A549 (cell line): Measurements from ENCODE around the gene WNT5B. TPM values are rescaled to one million over a fixed set of nuclear protein-coding genes. Genes with fewer than 3 reads are reported as not detected.
A peak's percentile ranks its signal among the peaks of the same experiment; 100 is the strongest.

ENCODE experiments used
- ATAC-seq, 2 experiments: fragments of 200-7000 bp in 1 of 2; fragments of >200 bp in 1 of 2; cut with Nextera tagmentation in 1 of 2; cut with Tn5 transposase in 1 of 2; 3 replicates each; pipeline versions ENCODE4 v1.8.0 to v1.9.1; 2018 to 2020; ENCODE audit warnings: mild to moderate bottlenecking in 1 of 2, moderate library complexity in 1 of 2
- CTCF ChIA-PET: fragments of 300-600 bp; sonication (Branson Sonifier 250); formaldehyde crosslinking; extraction: SDS; loops from one replicate; lab custom pipeline; 2021; ENCODE audit warnings: antibody characterized with exemption, inconsistent platforms; lab: Yijun Ruan, JAX
- POLR2A ChIA-PET: fragments of 350-600 bp; formaldehyde crosslinking; extraction: SDS; loops from one replicate; lab custom pipeline; 2021; ENCODE audit warnings: antibody characterized with exemption, inconsistent platforms; lab: Yijun Ruan, JAX
- DNase-seq, 2 experiments: peaks; one replicate each; pipeline versions ENCODE4 v3.0.0 to v3.0.0-alpha.2; 2011 to 2016; ENCODE audit warnings: low read depth in 1 of 2, low spot score in 1 of 2
- FAIRE-seq: peaks from 2 replicates; lab custom pipeline; 2011; peaks lifted over from hg19 to GRCh38; lab: Jason Lieb, UNC
- H3K27ac ChIP-seq, 2 experiments: fragments of >200 bp; sonication (Bioruptor Twin); formaldehyde crosslinking; 3 replicates each; pipeline ENCODE4 v1.5.1; 2016 to 2017
- H3K4me1 ChIP-seq: fragments of >200 bp; sonication (Bioruptor Twin); formaldehyde crosslinking; 3 replicates; pipeline ENCODE4 v1.6.1; 2016
- H3K4me2 ChIP-seq: fragments of >200 bp; sonication (Bioruptor Twin); formaldehyde crosslinking; 3 replicates; pipeline ENCODE4 v1.6.1; 2016
- H3K4me3 ChIP-seq: fragments of >200 bp; sonication (Bioruptor Twin); formaldehyde crosslinking; 3 replicates; pipeline ENCODE4 v1.5.1; 2016
- H3K9me3 ChIP-seq: fragments of >200 bp; sonication (Bioruptor Twin); formaldehyde crosslinking; 3 replicates; pipeline ENCODE4 v1.6.1; 2016
- BHLHE40 ChIP-seq: IDR thresholded peaks from 2 replicates; pipeline ENCODE4 v1.6.1; 2012; ENCODE audit warnings: low read depth, low read length, inconsistent platforms
- CBX2 ChIP-seq: fragments of 200-600 bp; sonication (generic); IDR thresholded peaks from 2 replicates; pipeline ENCODE4 v1.6.1; 2016; ENCODE audit warnings: low read depth, mild to moderate bottlenecking, borderline replicate concordance
- CEBPB ChIP-seq, 2 experiments: fragments of >200 bp in 1 of 2; sonication (Bioruptor Twin) in 1 of 2; formaldehyde crosslinking in 1 of 2; IDR thresholded peaks; 2 replicates each; pipeline ENCODE4 v1.6.1; 2012 to 2016
- EP300 ChIP-seq, 2 experiments: fragments of >200 bp; sonication (Bioruptor Twin); formaldehyde crosslinking; IDR thresholded peaks; 2 replicates in 1 of 2; 3 replicates in 1 of 2; pipeline ENCODE4 v1.6.1; 2016 to 2017
- FOSL2 ChIP-seq, 2 experiments: fragments of 450-650 bp in 1 of 2; fragments of >200 bp in 1 of 2; sonication (Bioruptor Twin) in 1 of 2; formaldehyde crosslinking; IDR thresholded peaks; 2 replicates each; pipeline versions ENCODE4 v1.5.0 to v1.6.1; 2016 to 2020; ENCODE audit warnings: mild to moderate bottlenecking in 1 of 2, moderate library complexity in 1 of 2
- FOXS1 ChIP-seq: fragments of 250-450 bp; sonication (Bioruptor Pico); IDR thresholded peaks from 2 replicates; pipeline ENCODE4 v1.5.0; 2020; ENCODE audit warnings: mild to moderate bottlenecking, moderate library complexity
- HDAC2 ChIP-seq: fragments of 200-600 bp; sonication (generic); IDR thresholded peaks from 2 replicates; pipeline ENCODE4 v1.6.1; 2016
- HOXB13 ChIP-seq: fragments of 250-450 bp; sonication (Bioruptor Pico); IDR thresholded peaks from 2 replicates; pipeline ENCODE4 v1.5.0; 2020; ENCODE audit warnings: low read depth, mild to moderate bottlenecking, moderate library complexity
- KDM1A ChIP-seq: fragments of 200-600 bp; sonication (generic); IDR thresholded peaks from 2 replicates; pipeline ENCODE4 v1.6.1; 2016; ENCODE audit warnings: low read depth, mild to moderate bottlenecking
- KDM5A ChIP-seq: fragments of 200-600 bp; sonication (generic); IDR thresholded peaks from 2 replicates; pipeline ENCODE4 v1.6.1; 2016; ENCODE audit warnings: antibody characterized with exemption, mild to moderate bottlenecking
- NFE2L2 ChIP-seq: fragments of 150-350 bp; conservative IDR thresholded peaks from 2 replicates; pipeline ENCODE4 v1.6.1; 2014; ENCODE audit warnings: low read length
- RCOR1 ChIP-seq: fragments of 150-350 bp; IDR thresholded peaks from 2 replicates; pipeline ENCODE4 v1.6.1; 2014; ENCODE audit warnings: antibody characterized with exemption, low read length, low read depth
- RFX5 ChIP-seq: fragments of 450-650 bp; IDR thresholded peaks from 2 replicates; pipeline ENCODE4 v1.7.1; 2014; ENCODE audit warnings: antibody characterized with exemption, mild to moderate bottlenecking, moderate library complexity
- RNF2 ChIP-seq: fragments of 200-600 bp; sonication (generic); IDR thresholded peaks from 2 replicates; pipeline ENCODE4 v1.6.1; 2016; ENCODE audit warnings: low read depth, mild to moderate bottlenecking, antibody characterized with exemption, moderate library complexity, borderline replicate concordance
- SMC3 ChIP-seq: fragments of >200 bp; sonication (Bioruptor Twin); formaldehyde crosslinking; IDR thresholded peaks from 3 replicates; pipeline ENCODE4 v1.6.1; 2018; ENCODE audit warnings: inconsistent platforms
- ZNF302 ChIP-seq: fragments of 250-450 bp; sonication (Bioruptor Pico); IDR thresholded peaks from 2 replicates; pipeline ENCODE4 v1.9.0; 2021; ENCODE audit warnings: inconsistent platforms, mild to moderate bottlenecking, moderate library complexity
- ZSCAN20 ChIP-seq: fragments of 250-450 bp; sonication (Bioruptor Pico); IDR thresholded peaks from 2 replicates; pipeline ENCODE4 v1.8.0; 2022; ENCODE audit warnings: mild to moderate bottlenecking, moderate library complexity
- WGBS: methylation state at CpG from one replicate; pipeline ENCODE4 v1.1.6; 2017; ENCODE audit errors: missing lambda C conversion rate; 5-methylcytosine and 5-hydroxymethylcytosine counted together
- polyA plus RNA-seq, 4 experiments: library from polyadenylated mRNA; depleted of rRNA in 3 of 4; stranded (reverse); fragments of >200 nt; fragmentation: RNase III in 1 of 4; extraction: RNeasy Plus Mini Kit Qiagen cat#74134 plus additional on column Dnase treatment in 1 of 4; gene quantifications; 2 replicates in 3 of 4; 3 replicates in 1 of 4; pipeline ENCODE4 v1.2.3, GENCODE V29; 2011 to 2017
- TF ChIP-seq, protein P1 (sequence below): fragments of >200 bp; sonication (Bioruptor Twin); formaldehyde crosslinking; IDR thresholded peaks from 3 replicates; pipeline ENCODE4 v1.6.1; 2016
- TF ChIP-seq, protein P2 (sequence below): IDR thresholded peaks from 2 replicates; pipeline ENCODE4 v1.6.1; 2012
- TF ChIP-seq, protein P3 (sequence below): fragments of >200 bp; sonication (Bioruptor Twin); formaldehyde crosslinking; IDR thresholded peaks from 3 replicates; pipeline ENCODE4 v1.5.1; 2016
- TF ChIP-seq, protein P4 (sequence below): fragments of >200 bp; sonication (Bioruptor Twin); formaldehyde crosslinking; IDR thresholded peaks from 2 replicates; pipeline ENCODE4 v1.6.1; 2016

The WNT5B gene
- polyA plus RNA-seq, 2 of the 4 experiments (the other 2 are of a cell fraction): 1.3 to 1.6 TPM

DNA sequence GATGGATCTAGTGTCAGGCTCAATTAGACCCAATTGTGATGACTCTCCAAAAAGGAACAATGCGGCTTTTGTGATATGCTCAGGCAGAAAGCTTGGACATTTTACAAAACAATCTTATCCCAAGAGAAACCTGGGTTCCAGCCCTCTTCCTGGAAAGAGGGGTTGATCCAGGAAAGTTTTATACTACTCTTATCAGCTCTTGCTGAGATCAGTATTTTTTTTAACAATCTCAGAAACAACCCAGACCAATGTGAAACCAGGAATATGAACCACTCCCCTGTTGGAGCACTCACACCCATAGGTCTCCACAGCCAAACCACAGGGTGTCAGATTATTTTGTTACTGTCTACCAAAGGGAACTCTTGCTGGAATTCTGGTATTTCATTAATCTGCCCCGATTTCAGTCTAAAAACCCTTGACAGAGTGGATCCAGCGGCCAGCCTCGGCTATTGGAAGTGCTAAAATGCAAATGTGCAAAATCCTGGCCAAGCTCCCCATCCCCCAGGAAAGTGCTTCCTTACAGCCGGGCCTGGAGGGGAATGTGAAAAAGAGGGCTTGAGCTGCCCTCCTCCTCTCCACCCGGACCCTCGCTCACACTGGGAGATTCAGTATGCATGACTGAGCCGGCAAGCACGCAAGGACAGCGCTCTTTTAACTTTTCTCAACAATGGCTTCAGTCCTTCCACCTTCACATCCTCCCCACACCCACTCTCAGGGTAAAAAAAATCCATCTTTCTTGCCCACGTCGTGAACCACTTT lies 38.6 kb upstream of the WNT5B start:
- H3K9me3 ChIP-seq: no peaks in the 10 kb centered on the region
- DNase-seq (no peak), ATAC-seq (no peak), FAIRE-seq (no peak)
- H3K27ac ChIP-seq: no peak overlapping the region
- no peak for TF ChIP-seq ZNF302 (CRISPR knock-in tag)
- TF ChIP-seq EP300 (IDR thresholded peaks at IDR 0.05): no peak
- H3K4me2 ChIP-seq: peak overlapping the region; percentile 95
- 89% methylated on average over 12 of the region's 12 CpGs for WGBS
- CTCF ChIA-PET: interaction anchor here (0.7 to 6.1 kb wide), 4 partner anchors 10 to 472 kb away, joined by 3 to 73 read pairs (median 12); no protein-coding TSS in a partner anchor
- H3K4me3 ChIP-seq: no peak overlapping the region
- peaks cover 35% of the 10 kb centered on the region for H3K4me1 ChIP-seq
- POLR2A ChIA-PET: no interaction called here

DNA sequence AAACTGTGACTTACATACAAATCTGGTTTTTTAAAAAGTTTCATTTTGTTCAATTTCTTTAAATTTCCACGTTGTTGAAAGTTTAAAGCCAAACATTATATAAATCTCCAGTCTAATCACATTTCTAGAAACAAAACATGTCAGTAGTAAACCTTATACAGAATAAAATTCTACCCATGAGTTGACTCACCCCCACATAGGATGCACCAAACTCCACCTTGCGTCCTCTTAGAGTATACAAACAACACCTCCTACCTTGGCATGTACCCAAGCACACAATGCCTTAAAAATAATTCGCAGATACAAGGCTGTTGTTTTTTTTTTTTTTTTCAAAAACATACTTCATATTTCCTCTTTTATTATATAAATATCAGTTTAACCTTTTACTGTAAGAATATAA lies 38.0 kb upstream of the WNT5B start:
- WGBS: 44% methylated on average over 3 of the region's 3 CpGs
- H3K9me3 ChIP-seq: no peaks in the 10 kb centered on the region
- TF ChIP-seq HDAC2 (no peak), KDM1A (no peak), HOXB13 (no peak), BHLHE40 (no peak), FOSL2 (IDR thresholded peaks at IDR 0.05) (no peak), FOSL2 (CRISPR knock-in tag; IDR thresholded peaks at IDR 0.05) (no peak), RFX5 (no peak), RNF2 (no peak), KDM5A (no peak), CEBPB (IDR thresholded peaks at IDR 0.05) (no peak), CBX2 (no peak), NFE2L2 (no peak), SMC3 (no peak), EP300 (IDR thresholded peaks at IDR 0.05) (no peak), FOXS1 (CRISPR knock-in tag) (no peak), ZSCAN20 (CRISPR knock-in tag) (no peak), RCOR1 (no peak)
- TF ChIP-seq, protein P1, sequence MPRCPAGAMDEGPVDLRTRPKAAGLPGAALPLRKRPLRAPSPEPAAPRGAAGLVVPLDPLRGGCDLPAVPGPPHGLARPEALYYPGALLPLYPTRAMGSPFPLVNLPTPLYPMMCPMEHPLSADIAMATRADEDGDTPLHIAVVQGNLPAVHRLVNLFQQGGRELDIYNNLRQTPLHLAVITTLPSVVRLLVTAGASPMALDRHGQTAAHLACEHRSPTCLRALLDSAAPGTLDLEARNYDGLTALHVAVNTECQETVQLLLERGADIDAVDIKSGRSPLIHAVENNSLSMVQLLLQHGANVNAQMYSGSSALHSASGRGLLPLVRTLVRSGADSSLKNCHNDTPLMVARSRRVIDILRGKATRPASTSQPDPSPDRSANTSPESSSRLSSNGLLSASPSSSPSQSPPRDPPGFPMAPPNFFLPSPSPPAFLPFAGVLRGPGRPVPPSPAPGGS: no peak
- TF ChIP-seq, protein P2, sequence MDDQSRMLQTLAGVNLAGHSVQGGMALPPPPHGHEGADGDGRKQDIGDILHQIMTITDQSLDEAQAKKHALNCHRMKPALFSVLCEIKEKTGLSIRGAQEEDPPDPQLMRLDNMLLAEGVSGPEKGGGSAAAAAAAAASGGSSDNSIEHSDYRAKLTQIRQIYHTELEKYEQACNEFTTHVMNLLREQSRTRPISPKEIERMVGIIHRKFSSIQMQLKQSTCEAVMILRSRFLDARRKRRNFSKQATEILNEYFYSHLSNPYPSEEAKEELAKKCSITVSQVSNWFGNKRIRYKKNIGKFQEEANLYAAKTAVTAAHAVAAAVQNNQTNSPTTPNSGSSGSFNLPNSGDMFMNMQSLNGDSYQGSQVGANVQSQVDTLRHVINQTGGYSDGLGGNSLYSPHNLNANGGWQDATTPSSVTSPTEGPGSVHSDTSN: no peak
- TF ChIP-seq, protein P3, sequence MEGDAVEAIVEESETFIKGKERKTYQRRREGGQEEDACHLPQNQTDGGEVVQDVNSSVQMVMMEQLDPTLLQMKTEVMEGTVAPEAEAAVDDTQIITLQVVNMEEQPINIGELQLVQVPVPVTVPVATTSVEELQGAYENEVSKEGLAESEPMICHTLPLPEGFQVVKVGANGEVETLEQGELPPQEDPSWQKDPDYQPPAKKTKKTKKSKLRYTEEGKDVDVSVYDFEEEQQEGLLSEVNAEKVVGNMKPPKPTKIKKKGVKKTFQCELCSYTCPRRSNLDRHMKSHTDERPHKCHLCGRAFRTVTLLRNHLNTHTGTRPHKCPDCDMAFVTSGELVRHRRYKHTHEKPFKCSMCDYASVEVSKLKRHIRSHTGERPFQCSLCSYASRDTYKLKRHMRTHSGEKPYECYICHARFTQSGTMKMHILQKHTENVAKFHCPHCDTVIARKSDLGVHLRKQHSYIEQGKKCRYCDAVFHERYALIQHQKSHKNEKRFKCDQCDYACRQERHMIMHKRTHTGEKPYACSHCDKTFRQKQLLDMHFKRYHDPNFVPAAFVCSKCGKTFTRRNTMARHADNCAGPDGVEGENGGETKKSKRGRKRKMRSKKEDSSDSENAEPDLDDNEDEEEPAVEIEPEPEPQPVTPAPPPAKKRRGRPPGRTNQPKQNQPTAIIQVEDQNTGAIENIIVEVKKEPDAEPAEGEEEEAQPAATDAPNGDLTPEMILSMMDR: no peak
- TF ChIP-seq, protein P4, sequence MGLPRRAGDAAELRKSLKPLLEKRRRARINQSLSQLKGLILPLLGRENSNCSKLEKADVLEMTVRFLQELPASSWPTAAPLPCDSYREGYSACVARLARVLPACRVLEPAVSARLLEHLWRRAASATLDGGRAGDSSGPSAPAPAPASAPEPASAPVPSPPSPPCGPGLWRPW: no peak
- H3K4me2 ChIP-seq: peak overlapping the region; percentile 95
- ChIA-PET POLR2A (no interaction called here), CTCF (interaction anchor here (0.7 to 6.1 kb wide), 2 partner anchors 8 to 473 kb away, joined by 3 to 73 read pairs; no protein-coding TSS in a partner anchor)
- H3K4me3 ChIP-seq: 0 out of 3 replicates have a peak overlapping the region, but pooled peaks have one; percentile 14
- FAIRE-seq: no peak
- ATAC-seq: no peak
- no peak overlapping the region for H3K27ac ChIP-seq
- H3K4me1 ChIP-seq: peaks cover 38% of the 10 kb centered on the region
- peak; percentile 40 to 67 for DNase-seq
